HepG2 (cell line): Measurements from ENCODE around the gene SETD1A. TPM values are rescaled to one million over a fixed set of nuclear protein-coding genes. Genes with fewer than 3 reads are reported as not detected.

ENCODE experiments used
- ETV5 ChIP-seq: IDR thresholded peaks from 2 replicates; pipeline ENCODE4 v1.6.1; 2018; ENCODE audit warnings: missing biosample characterization, missing genetic modification reagents, inconsistent platforms, borderline replicate concordance
- HCFC1 ChIP-seq: fragments of 150-350 bp; IDR thresholded peaks from 2 replicates; pipeline ENCODE4 v1.6.1; 2014; ENCODE audit warnings: low read depth, low read length
- SOX6 ChIP-seq, 2 experiments: fragments of 450-650 bp in 1 of 2; sonication (generic) in 1 of 2; formaldehyde crosslinking in 1 of 2; IDR thresholded peaks; 2 replicates each; pipeline versions ENCODE4 v1.4.0 to v1.6.1; 2017 to 2020; ENCODE audit warnings: antibody characterized with exemption in 1 of 2, mild to moderate bottlenecking in 1 of 2, missing genetic modification reagents in 1 of 2
- SP1 ChIP-seq, 2 experiments: fragments of 450-650 bp in 1 of 2; sonication (generic) in 1 of 2; formaldehyde crosslinking in 1 of 2; IDR thresholded peaks; 2 replicates each; pipeline versions ENCODE4 v1.4.0 to v1.6.1; 2016 to 2020; ENCODE audit warnings: missing genetic modification reagents in 1 of 2
- SP2 ChIP-seq: sonication (generic); formaldehyde crosslinking; IDR thresholded peaks from 2 replicates; pipeline ENCODE4 v1.5.1; 2020; ENCODE audit warnings: mild to moderate bottlenecking, missing genetic modification reagents
- THAP11 ChIP-seq: IDR thresholded peaks from 2 replicates; pipeline ENCODE4 v1.6.1; 2016; ENCODE audit warnings: missing biosample characterization, missing genetic modification reagents
- ZMYM3 ChIP-seq: sonication (generic); formaldehyde crosslinking; IDR thresholded peaks from 2 replicates; pipeline ENCODE4 v1.5.1; 2020; ENCODE audit warnings: mild to moderate bottlenecking, missing genetic modification reagents
- ZNF446 ChIP-seq: sonication (generic); formaldehyde crosslinking; IDR thresholded peaks from 2 replicates; pipeline ENCODE4 v1.5.0; 2020; ENCODE audit warnings: mild to moderate bottlenecking, missing genetic modification reagents
- polyA plus RNA-seq, 8 experiments: library from polyadenylated mRNA; depleted of rRNA in 3 of 8; stranded (reverse) in 7 of 8; unstranded in 1 of 8; fragments of >200 nt; fragmentation: Illumina TruSeq in 4 of 8; extraction: Trizol in 4 of 8; gene quantifications; 2 replicates each; pipeline versions ENCODE4 v1.2.1 to v1.2.3, GENCODE V29; 2011 to 2016; ENCODE audit warnings: low read depth in 4 of 8, missing spikeins in 1 of 8, mixed read lengths in 1 of 8; ENCODE audit not compliant: insufficient read depth in 1 of 8
- total RNA-seq, 5 experiments: library from RNA; depleted of rRNA; stranded (reverse); fragments of >200 nt; fragmentation: Illumina TruSeq; extraction: Trizol; gene quantifications; 2 replicates each; pipeline ENCODE4 v1.2.3, GENCODE V29; 2016; ENCODE audit warnings: low read depth in 1 of 5
- TF ChIP-seq, protein P1 (sequence below): sonication (generic); formaldehyde crosslinking; IDR thresholded peaks from 2 replicates; pipeline ENCODE4 v1.4.0; 2020; ENCODE audit warnings: mild to moderate bottlenecking, missing genetic modification reagents
- TF ChIP-seq, protein P2 (sequence below): sonication (generic); formaldehyde crosslinking; IDR thresholded peaks from 2 replicates; pipeline ENCODE4 v1.5.1; 2020; ENCODE audit warnings: mild to moderate bottlenecking, missing genetic modification reagents
- TF ChIP-seq, protein P3 (sequence below): IDR thresholded peaks from 2 replicates; pipeline ENCODE4 v1.6.1; 2016; ENCODE audit warnings: low read depth, control low read depth
- TF ChIP-seq, protein P4 (sequence below): sonication (generic); formaldehyde crosslinking; IDR thresholded peaks from 2 replicates; pipeline ENCODE4 v1.5.1; 2020; ENCODE audit warnings: missing genetic modification reagents, mild to moderate bottlenecking, borderline replicate concordance

SETD1A gene
- total and polyA plus RNA-seq, 2 of the 13 experiments (the other 11 are each of a cell fraction or from before 2014, with no cell fraction given): 3.8 to 5.6 TPM

DNA sequence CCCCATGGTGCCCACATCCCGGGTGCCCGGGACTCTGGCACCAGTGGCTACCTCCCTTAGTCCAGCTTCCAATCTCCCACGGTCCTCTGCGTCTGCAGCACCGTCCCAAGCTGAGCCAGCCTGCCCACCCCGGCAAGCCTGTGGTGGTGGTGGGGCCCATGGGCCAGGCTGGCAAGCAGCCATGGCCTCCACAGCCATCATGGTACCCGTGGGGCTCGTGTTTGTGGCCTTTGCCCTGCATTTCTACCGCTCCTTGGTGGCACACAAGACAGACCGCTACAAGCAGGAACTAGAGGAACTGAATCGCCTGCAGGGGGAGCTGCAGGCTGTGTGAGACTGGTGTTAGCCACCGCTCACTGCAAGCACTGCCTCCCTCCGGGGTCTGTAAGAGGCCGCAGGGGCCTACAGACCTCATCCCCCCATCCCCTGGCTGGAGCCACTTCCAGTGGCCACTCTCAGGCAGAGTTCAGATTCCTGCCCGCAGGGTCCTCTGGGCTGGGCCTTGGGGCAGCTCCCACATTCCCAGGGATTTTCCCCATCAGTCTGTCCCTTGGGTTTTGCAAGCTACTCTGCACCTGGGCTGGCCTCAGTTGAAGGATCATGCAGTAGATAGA is 3.9 kb upstream of the SETD1A start (continued):
- TF ChIP-seq SP2 (no peak), THAP11 (CRISPR knock-in tag) (peak; percentile 67), SOX6 (IDR thresholded peaks at IDR 0.05) (no peak), SOX6 (CRISPR knock-in tag; IDR thresholded peaks at IDR 0.05) (peak; percentile 47; the same call in 1 of the 2 replicates), ZNF446 (no peak), ZMYM3 (CRISPR knock-in tag) (peak; percentile 67; the same call in 1 of the 2 replicates), HCFC1 (no peak), SP1 (IDR thresholded peaks at IDR 0.05) (no peak), SP1 (CRISPR knock-in tag; IDR thresholded peaks at IDR 0.05) (no peak; the same call in 1 of the 2 replicates), ETV5 (CRISPR knock-in tag) (peak; percentile 76; the same call in 1 of the 2 replicates)
- TF ChIP-seq, protein P1, sequence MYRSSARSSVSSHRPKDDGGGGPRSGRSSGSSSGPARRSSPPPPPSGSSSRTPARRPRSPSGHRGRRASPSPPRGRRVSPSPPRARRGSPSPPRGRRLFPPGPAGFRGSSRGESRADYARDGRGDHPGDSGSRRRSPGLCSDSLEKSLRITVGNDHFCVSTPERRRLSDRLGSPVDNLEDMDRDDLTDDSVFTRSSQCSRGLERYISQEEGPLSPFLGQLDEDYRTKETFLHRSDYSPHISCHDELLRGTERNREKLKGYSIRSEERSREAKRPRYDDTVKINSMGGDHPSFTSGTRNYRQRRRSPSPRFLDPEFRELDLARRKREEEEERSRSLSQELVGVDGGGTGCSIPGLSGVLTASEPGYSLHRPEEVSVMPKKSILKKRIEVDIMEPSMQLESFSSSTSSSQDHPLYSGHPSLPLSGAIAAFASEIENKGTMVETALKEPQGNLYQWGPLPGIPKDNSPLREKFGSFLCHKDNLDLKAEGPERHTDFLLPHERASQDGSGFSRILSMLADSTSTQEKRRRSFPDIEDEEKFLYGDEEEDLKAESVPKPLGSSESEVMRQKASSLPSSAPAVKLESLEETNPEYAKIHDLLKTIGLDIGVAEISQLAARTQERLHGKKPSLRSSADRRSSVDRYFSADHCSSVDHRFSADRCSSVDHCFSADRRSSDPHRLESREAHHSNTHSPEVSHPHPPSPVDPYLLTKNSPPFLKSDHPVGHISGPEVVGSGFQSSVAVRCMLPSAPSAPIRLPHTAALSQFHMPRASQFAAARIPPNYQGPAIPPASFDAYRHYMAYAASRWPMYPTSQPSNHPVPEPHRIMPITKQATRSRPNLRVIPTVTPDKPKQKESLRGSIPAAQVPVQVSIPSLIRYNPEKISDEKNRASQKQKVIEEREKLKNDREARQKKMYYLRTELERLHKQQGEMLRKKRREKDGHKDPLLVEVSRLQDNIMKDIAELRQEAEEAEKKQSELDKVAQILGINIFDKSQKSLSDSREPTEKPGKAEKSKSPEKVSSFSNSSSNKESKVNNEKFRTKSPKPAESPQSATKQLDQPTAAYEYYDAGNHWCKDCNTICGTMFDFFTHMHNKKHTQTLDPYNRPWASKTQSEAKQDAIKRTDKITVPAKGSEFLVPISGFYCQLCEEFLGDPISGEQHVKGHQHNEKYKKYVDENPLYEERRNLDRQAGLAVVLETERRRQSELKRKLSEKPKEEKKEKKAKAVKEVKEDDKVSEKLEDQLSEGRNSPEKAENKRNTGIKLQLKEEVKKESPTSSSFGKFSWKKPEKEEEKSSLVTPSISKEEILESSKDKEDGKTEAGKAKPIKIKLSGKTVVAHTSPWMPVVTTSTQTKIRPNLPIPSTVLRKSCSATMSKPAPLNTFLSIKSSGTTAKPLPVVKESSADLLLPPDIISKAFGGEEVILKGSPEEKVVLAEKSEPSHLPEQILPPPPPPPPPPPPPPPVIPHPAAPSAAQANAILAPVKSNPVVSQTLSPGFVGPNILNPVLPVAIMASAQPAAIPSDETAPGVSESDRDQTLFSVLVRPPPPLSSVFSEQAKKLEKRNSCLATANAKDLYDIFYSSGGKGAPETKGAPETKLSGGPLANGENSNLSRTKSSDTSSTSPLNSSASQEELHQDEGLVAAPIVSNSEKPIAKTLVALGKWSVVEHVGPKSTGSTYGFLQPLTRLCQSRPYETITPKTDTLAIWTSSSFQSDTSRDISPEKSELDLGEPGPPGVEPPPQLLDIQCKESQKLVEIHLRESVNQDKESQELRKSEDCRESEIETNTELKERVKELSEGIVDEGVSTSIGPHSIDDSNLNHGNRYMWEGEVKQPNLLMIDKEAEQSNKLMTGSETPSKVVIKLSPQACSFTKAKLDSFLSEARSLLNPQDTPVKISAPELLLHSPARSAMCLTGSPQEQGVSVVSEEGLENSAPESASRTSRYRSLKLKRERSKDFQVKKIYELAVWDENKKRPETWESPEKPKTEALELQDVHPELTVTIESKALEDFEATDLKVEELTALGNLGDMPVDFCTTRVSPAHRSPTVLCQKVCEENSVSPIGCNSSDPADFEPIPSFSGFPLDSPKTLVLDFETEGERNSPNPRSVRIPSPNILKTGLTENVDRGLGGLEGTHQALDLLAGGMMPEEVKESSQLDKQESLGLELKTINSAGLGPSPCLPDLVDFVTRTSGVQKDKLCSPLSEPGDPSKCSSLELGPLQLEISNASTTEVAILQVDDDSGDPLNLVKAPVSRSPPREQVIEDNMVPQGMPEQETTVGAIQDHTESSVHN (CRISPR knock-in tag): peak; percentile 26; the same call in 1 of the 2 replicates
- TF ChIP-seq, protein P2, sequence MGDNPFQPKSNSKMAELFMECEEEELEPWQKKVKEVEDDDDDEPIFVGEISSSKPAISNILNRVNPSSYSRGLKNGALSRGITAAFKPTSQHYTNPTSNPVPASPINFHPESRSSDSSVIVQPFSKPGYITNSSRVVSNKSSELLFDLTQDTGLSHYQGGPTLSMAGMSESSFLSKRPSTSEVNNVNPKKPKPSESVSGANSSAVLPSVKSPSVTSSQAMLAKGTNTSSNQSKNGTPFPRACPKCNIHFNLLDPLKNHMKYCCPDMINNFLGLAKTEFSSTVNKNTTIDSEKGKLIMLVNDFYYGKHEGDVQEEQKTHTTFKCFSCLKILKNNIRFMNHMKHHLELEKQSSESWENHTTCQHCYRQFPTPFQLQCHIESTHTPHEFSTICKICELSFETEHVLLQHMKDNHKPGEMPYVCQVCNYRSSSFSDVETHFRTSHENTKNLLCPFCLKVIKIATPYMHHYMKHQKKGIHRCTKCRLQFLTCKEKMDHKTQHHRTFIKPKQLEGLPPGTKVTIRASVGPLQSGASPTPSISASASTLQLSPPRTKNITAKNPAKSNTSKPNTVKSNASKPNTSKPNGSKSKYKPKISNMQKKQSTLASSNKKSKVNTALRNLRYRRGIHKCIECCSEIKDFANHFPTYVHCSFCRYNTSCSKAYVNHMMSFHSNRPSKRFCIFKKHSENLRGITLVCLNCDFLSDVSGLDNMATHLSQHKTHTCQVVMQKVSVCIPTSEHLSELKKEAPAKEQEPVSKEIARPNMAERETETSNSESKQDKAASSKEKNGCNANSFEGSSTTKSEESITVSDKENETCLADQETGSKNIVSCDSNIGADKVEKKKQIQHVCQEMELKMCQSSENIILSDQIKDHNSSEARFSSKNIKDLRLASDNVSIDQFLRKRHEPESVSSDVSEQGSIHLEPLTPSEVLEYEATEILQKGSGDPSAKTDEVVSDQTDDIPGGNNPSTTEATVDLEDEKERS (CRISPR knock-in tag): peak; percentile 71; the same call in 1 of the 2 replicates
- TF ChIP-seq, protein P3, sequence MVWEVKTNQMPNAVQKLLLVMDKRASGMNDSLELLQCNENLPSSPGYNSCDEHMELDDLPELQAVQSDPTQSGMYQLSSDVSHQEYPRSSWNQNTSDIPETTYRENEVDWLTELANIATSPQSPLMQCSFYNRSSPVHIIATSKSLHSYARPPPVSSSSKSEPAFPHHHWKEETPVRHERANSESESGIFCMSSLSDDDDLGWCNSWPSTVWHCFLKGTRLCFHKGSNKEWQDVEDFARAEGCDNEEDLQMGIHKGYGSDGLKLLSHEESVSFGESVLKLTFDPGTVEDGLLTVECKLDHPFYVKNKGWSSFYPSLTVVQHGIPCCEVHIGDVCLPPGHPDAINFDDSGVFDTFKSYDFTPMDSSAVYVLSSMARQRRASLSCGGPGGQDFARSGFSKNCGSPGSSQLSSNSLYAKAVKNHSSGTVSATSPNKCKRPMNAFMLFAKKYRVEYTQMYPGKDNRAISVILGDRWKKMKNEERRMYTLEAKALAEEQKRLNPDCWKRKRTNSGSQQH: 0 out of 2 replicates have a peak, but pooled peaks have one; percentile 20
- TF ChIP-seq, protein P4, sequence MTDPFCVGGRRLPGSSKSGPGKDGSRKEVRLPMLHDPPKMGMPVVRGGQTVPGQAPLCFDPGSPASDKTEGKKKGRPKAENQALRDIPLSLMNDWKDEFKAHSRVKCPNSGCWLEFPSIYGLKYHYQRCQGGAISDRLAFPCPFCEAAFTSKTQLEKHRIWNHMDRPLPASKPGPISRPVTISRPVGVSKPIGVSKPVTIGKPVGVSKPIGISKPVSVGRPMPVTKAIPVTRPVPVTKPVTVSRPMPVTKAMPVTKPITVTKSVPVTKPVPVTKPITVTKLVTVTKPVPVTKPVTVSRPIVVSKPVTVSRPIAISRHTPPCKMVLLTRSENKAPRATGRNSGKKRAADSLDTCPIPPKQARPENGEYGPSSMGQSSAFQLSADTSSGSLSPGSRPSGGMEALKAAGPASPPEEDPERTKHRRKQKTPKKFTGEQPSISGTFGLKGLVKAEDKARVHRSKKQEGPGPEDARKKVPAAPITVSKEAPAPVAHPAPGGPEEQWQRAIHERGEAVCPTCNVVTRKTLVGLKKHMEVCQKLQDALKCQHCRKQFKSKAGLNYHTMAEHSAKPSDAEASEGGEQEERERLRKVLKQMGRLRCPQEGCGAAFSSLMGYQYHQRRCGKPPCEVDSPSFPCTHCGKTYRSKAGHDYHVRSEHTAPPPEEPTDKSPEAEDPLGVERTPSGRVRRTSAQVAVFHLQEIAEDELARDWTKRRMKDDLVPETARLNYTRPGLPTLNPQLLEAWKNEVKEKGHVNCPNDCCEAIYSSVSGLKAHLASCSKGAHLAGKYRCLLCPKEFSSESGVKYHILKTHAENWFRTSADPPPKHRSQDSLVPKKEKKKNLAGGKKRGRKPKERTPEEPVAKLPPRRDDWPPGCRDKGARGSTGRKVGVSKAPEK (CRISPR knock-in tag): peak; percentile 86; the same call in 1 of the 2 replicates
